ENCODE data around the gene AOPEP.

AOPEP gene, protein sequence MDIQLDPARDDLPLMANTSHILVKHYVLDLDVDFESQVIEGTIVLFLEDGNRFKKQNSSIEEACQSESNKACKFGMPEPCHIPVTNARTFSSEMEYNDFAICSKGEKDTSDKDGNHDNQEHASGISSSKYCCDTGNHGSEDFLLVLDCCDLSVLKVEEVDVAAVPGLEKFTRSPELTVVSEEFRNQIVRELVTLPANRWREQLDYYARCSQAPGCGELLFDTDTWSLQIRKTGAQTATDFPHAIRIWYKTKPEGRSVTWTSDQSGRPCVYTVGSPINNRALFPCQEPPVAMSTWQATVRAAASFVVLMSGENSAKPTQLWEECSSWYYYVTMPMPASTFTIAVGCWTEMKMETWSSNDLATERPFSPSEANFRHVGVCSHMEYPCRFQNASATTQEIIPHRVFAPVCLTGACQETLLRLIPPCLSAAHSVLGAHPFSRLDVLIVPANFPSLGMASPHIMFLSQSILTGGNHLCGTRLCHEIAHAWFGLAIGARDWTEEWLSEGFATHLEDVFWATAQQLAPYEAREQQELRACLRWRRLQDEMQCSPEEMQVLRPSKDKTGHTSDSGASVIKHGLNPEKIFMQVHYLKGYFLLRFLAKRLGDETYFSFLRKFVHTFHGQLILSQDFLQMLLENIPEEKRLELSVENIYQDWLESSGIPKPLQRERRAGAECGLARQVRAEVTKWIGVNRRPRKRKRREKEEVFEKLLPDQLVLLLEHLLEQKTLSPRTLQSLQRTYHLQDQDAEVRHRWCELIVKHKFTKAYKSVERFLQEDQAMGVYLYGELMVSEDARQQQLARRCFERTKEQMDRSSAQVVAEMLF

GRCh38 chr9:94726495-94727191 lies at the start of gene AOPEP:
TSS of gene AOPEP (plus strand) at chr9:94726699. CDS start at chr9:94759784, 33,085 bp downstream.
- peak; percentile 99 for DNase-seq (ENCODE audit: low read depth)

GRCh38 chr9:94677929-94678328 lies 48.6 kb upstream of the AOPEP start:
- no peak for DNase-seq (ENCODE audit: low read depth)

GRCh38 chr9:94679587-94679986 lies 46.9 kb upstream of the AOPEP start:
- no peak for DNase-seq (ENCODE audit: low read depth)

GRCh38 chr9:94680020-94680419 lies 46.5 kb upstream of the AOPEP start:
- DNase-seq (ENCODE audit: low read depth): no peak

- no peak for DNase-seq (ENCODE audit: low read depth)
Observed at GRCh38 chr9:94680621-94681020, 45.9 kb upstream of the AOPEP start.

- peak; percentile 33 for DNase-seq (ENCODE audit: low read depth)
Observed at GRCh38 chr9:94681508-94681907, 45.0 kb upstream of the AOPEP start.

DNA sequence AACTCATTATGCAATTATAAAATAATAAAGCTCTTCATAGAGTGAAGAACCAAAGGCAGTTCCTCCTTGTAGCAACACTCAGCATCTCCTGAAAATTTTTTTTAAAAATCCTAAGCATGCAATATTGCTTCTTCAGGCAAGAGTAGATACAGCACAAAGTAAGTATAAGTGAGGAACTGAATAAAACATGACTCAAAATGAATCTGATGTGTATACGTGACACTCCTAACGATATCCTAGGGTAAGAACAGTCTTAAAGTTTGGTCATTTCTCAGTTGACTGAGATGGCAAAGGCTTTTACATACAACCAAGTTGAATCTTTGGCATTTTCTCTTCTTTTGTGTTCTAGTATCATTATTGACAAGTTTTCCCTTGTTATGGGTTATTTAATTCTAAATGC lies 41.1 kb upstream of the AOPEP start:
- no peak for DNase-seq (ENCODE audit: low read depth)

GRCh38 chr9:94687451-94687850 lies 39.0 kb upstream of the AOPEP start:
- no peak for DNase-seq (ENCODE audit: low read depth)

DNA sequence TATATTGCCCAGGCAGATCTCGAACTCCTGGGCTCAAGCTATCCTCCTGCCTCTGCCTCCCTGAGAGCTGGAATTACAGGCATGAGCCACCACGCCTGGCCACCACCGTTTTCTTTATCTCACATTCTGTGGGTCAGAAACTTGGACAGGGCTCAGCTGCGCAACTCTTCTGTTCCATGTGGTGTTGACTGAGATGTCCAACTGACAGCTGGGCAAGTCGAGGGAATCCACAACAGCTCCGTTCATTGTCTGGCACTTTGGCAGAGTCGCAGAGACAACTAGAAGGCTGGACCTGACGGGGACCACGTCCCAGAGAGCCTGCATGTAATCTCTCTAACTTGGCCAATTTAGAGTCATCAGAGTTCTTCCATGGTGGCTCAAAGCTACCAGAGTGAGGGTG lies 36.2 kb upstream of the AOPEP start:
- DNase-seq (ENCODE audit: low read depth): no peak

DNA sequence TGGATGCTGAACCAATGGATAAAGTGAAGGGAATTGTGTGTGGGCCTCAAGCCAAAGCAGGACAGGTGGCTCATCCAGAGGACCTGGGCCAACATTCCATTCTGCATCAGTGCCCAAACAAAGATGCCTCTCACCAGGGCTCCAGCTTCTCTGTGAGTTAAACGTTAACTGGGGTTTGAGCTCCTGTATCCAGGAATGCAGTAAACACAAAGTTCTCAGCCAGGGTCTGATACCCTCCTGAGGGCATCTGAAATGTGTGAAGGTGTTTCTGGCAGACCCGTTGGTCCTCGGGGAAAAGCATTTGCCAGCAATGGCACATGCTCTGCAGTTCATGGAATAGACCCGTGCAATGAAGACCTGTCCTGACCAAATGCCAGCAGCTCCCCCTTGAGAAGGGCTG lies 33.9 kb upstream of the AOPEP start:
- DNase-seq (ENCODE audit: low read depth): no peak

DNA sequence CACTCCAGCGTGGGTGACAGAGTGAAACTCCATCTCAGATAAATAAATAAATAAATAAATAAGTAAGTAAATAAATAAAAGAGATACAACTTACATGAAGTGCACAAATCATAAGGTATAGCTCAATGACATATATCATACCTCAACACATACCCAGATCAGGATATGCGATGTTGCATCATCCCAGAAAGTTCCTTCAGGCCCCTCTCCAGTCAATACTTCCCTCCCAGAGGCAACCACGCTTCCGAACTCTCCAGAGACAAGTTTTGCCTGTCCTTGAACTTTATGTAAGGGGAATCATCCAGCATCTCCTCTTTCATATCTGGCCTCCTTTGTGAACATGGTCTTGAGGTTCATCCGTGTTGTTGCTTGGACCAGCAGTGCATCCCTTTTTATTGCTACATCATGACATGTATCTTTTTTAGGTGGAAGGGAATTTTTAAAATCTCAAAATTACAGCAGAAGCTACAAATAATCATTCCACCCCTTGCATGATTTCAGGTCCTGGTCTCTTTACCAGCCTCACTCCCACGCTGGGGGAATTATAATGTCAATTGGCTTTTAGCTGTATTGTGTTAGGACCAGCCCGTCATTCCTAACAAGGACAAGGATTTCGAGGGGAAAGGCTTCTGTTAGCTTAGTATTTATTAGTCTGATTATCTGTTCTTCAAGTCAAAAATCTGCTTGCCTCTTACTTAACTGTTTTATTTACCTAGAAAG lies 32.9 kb upstream of the AOPEP start:
- DNase-seq (ENCODE audit: low read depth): no peak

DNA sequence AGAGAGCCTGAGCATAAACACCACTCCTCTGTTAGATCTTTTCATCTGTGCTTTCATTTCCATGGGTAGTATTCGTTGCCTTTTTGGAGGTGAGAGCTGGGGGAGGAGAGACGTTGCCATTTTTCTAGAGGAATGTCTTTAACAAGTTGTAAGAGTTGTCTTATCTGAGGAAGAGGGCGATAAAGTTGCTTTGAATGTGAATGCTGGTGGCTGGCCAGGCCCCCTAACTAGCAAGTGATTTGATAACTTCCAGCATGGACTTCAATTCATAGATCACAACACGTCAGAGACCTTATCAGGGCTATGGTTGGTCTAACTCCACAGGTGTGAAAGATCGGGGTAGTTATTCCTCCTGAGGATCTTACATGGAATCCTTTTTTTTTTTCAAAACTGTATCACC lies 30.0 kb upstream of the AOPEP start:
- DNase-seq (ENCODE audit: low read depth): no peak

GRCh38 chr9:94697972-94698581 lies 28.4 kb upstream of the AOPEP start:
- no peak for DNase-seq (ENCODE audit: low read depth)

DNA sequence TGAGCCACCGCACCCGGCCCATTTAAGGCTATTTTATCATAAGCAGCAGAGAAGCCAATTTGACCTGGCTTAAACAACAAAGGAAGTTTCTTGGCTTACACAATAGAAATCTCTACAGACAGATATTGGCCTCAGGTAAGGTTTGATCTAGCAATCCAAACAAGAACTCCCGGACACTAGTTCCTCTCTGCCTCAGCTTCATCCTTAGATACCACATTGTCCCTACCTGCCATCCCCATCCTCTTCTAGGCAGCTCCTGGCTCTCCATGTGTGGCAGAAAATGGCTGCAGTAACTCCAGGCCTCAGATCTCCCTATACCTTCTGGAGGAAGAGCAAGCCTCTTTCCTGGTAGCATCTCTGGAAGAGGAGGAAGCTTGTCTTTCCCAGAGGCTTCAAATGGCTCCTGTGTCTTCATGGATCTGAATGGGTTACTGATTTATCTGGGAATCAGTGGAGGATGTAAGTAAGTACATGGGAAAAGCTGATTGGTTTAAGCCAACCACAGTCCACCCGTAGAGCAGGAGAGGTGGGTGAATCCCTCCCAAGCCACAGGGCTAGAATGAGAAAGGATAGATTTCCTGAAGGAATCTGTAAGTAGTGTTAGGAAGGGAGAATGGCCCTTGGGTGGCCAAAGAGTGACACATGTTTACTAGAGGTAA lies 26.7 kb upstream of the AOPEP start:
- no peak for DNase-seq (ENCODE audit: low read depth)

GRCh38 chr9:94700445-94700844 lies 26.1 kb upstream of the AOPEP start:
- DNase-seq (ENCODE audit: low read depth): no peak

DNA sequence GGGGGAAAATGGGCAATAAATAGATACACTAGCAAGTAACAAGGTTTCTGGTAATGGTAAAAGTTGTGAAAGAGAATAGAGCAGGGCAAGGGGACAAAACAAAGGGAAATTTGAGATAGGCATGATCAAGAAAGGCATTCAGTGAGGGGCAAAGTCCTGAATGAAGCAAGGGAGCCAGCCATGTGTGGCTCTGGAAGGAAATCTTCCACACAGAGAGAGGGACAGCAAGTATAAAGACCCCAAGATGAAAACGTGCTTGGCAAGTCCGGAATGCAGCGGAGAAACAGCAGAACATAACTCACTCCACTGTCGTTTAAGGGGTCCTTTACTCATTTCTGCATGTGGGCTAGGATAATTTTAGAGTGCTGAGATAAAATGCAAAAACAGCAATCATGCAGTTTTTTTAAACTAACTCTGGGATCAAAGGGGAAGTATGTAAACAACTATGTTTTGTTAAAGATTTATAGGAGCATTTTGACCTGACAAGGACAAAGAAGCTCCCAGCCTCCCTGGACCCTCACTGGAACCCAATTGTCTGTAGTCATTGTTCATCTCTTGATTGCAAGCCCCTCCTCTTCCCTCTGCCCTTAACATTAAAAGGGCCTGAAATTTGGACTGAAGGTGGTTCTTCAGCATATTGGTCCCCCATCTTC lies 22.9 kb upstream of the AOPEP start:
- DNase-seq (ENCODE audit: low read depth): no peak

- no peak for DNase-seq (ENCODE audit: low read depth)
Observed at GRCh38 chr9:94705162-94705702, 21.3 kb upstream of the AOPEP start.

DNA sequence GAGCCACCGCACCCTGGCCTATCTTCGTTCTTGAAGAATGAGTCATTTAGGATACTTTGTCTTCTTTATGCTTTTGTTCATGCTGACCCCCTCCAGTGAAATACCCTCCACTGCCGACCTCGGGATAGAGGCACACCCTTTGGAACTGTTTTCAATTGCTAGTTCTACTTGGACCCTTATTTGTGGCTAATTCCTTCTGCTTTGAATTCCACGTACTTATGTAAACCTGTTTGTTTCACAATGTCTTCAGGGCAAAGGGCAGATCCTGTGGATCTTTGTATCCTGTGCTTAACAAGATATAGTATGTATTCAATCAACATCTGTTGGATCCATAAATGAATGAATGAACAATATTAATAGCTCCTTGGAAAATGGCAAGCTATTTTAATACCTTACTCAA lies 19.6 kb upstream of the AOPEP start:
- no peak for DNase-seq (ENCODE audit: low read depth)

- DNase-seq (ENCODE audit: low read depth): no peak
Observed at GRCh38 chr9:94713436-94714215, 12.9 kb upstream of the AOPEP start.

Measured in activated T-helper 9 cell treated with anti-CD3 and anti-CD28 coated beads, Interleukin-2, amount 50 U/mL, for 16 hours (primary cell).